RWPE2 (cell line): ENCODE measurements around the gene ARPC1A.

Experiments used
- ATAC-seq: fragments of 200-7000 bp; cut with Tn5 transposase; 3 replicates; pipeline ENCODE4 v1.9.1; 2021; ENCODE audit warnings: low read depth
- DNase-seq: peaks from one replicate; pipeline ENCODE4 v3.0.0-alpha.2; 2020; ENCODE audit warnings: low spot score
- H3K27ac ChIP-seq: fragments of 450-650 bp; 2 replicates; pipeline ENCODE4 v1.5.1; 2017; ENCODE audit warnings: mild to moderate bottlenecking; ENCODE audit not compliant: poor library complexity, severe bottlenecking
- H3K27me3 ChIP-seq: fragments of 250-450 bp; sonication (Bioruptor Pico); 2 replicates; pipeline ENCODE4 v1.5.1; 2021; ENCODE audit warnings: mild to moderate bottlenecking, moderate library complexity; ENCODE audit not compliant: insufficient read depth, poor library complexity, severe bottlenecking
- H3K36me3 ChIP-seq: fragments of 250-450 bp; sonication (Bioruptor Pico); 2 replicates; pipeline ENCODE4 v1.5.1; 2020; ENCODE audit warnings: low read depth, mild to moderate bottlenecking, moderate library complexity
- H3K4me1 ChIP-seq: fragments of 250-450 bp; sonication (Bioruptor Pico); 2 replicates; pipeline ENCODE4 v1.5.1; 2021; ENCODE audit warnings: mild to moderate bottlenecking, moderate library complexity; ENCODE audit not compliant: insufficient read depth, poor library complexity, severe bottlenecking
- H3K4me3 ChIP-seq: fragments of 250-450 bp; sonication (Bioruptor Pico); 2 replicates; pipeline ENCODE4 v1.5.1; 2021; ENCODE audit warnings: mild to moderate bottlenecking, moderate library complexity; ENCODE audit not compliant: severe bottlenecking
- H3K9me3 ChIP-seq: fragments of 250-450 bp; sonication (Bioruptor Pico); 2 replicates; pipeline ENCODE4 v1.5.1; 2021; ENCODE audit warnings: mild to moderate bottlenecking, moderate library complexity; ENCODE audit not compliant: severe bottlenecking
- TF ChIP-seq, protein P1 (sequence below): fragments of 450-650 bp; IDR thresholded peaks from one replicate; pipeline ENCODE4 v1.5.1; 2017; ENCODE audit warnings: mild to moderate bottlenecking, moderate library complexity; ENCODE audit not compliant: poor library complexity, severe bottlenecking

Gene ARPC1A

DNA sequence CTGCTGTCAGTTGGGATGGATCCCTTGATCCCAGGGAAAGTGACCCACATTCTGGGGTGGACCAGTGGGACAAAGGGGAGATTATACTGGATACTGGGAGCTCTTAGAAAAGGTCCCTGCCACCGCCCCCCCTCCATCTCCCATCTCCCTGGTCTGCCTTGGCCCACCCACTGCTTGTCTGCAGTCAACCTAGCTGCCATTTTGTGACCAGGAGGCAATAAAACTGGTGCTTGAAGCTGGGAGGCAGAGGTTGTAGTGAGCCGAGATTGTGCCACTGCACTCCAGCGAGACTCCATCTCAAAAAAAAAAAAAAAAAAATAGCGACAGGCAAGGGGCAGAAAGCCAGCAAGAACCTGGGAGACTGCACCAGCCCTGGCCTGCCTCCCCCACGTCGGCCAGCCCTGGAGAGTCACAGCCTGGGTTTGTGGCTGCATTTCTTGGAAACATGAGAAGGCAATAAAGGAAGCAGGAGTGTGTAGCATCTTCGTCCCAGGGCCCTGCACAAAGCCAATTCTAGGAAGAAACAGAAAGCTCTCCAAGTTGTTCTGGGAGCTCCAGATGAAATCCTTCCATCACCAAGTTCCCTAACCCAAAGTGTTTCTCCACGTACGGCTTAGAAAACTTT, 44.2 kb downstream of the ARPC1A start:
- Histone ChIP-seq H3K9me3 (no peaks in the 10 kb centered on the region), H3K4me3 (no peak overlapping the region), H3K36me3 (peaks cover 26% of the 10 kb centered on the region), H3K4me1 (peaks cover 20% of the 10 kb centered on the region), H3K27ac (peak overlapping the region; percentile 33), H3K27me3 (no peaks in the 10 kb centered on the region)
- TF ChIP-seq, protein P1, sequence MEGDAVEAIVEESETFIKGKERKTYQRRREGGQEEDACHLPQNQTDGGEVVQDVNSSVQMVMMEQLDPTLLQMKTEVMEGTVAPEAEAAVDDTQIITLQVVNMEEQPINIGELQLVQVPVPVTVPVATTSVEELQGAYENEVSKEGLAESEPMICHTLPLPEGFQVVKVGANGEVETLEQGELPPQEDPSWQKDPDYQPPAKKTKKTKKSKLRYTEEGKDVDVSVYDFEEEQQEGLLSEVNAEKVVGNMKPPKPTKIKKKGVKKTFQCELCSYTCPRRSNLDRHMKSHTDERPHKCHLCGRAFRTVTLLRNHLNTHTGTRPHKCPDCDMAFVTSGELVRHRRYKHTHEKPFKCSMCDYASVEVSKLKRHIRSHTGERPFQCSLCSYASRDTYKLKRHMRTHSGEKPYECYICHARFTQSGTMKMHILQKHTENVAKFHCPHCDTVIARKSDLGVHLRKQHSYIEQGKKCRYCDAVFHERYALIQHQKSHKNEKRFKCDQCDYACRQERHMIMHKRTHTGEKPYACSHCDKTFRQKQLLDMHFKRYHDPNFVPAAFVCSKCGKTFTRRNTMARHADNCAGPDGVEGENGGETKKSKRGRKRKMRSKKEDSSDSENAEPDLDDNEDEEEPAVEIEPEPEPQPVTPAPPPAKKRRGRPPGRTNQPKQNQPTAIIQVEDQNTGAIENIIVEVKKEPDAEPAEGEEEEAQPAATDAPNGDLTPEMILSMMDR, result no peak
- no peak for DNase-seq
- no peak for ATAC-seq

DNA sequence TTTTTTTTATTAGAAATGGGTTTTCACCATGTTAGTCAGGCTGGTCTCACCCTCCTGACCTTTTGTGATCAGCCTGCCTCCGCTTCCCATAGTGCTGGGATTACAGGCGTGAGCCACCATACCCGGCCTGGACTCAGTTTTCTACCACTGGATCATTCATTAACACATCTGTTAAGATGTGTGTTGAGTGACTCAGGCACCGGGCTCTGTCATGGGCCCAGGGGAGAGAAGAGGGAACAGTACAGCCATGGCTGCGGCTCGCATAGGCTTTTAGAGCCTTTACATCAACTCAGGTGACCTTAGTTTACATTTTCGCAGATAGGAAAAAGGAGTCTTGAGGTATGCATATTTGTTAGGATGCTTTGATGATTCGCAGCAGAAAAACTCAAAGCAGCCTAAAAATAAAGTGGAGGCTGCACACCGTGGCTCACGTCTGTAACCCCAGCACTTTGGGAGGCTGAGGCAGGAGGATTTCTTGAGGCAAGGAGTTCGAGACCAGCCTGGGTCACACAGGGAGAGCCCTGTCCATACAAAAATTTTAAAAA, 45.8 kb downstream of the ARPC1A start:
- Histone ChIP-seq H3K27ac (peak overlapping the region; percentile 38), H3K36me3 (peaks cover 15% of the 10 kb centered on the region), H3K27me3 (no peaks in the 10 kb centered on the region), H3K9me3 (no peaks in the 10 kb centered on the region), H3K4me3 (no peak overlapping the region), H3K4me1 (peaks cover 20% of the 10 kb centered on the region)
- DNase-seq (no peak), ATAC-seq (no peak)
- TF ChIP-seq, protein P1, result no peak

DNA sequence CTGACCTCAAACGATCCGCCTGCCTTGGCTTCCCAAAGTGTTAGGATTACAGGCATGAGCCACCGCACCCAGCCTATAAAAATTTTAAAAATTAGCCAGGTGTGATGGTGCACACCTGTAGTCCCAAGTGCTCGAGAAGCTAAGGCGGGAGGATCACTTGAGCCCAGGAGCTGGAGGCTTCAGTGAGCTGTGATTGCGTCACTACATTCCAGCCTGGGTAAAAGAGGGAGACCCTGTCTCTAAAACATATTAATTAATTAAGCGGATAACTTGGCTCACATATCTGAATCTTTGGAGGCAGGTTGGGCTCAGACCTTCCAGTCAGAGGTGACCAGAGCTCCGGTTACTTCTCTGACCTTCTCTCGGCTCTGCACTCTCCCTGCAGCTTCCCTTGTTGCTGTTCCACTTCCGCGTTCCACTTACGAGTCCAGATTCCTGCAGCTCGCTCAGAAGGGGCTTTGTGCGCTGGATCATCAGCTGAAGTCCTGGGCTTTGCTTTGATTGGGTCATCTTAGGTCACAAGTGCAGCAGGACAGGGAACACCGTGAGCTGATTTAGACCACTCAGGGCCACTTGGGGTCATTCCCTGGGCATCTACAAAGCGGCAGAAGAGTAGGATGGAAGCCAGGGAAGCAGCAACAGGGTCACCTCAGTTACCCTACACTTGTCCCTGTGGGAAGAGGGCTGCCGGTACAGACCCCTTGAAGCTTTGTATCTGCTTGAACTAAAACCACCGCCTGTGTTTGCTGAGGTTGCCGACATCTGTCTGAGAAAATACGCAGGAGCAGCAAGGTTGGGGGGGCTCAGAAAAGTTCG, 46.8 kb downstream of the ARPC1A start:
- peaks cover 8% of the 10 kb centered on the region for H3K36me3 ChIP-seq
- no peaks in the 10 kb centered on the region for H3K27me3 ChIP-seq
- H3K4me1 ChIP-seq, result peaks cover 20% of the 10 kb centered on the region
- no peaks in the 10 kb centered on the region for H3K9me3 ChIP-seq
- H3K4me3 ChIP-seq, result no peak overlapping the region
- ATAC-seq (peak; percentile 5; the same call in 1 of the 3 replicates), DNase-seq (no peak)
- peak overlapping the region; percentile 38 for H3K27ac ChIP-seq
- TF ChIP-seq, protein P1, result no peak

DNA sequence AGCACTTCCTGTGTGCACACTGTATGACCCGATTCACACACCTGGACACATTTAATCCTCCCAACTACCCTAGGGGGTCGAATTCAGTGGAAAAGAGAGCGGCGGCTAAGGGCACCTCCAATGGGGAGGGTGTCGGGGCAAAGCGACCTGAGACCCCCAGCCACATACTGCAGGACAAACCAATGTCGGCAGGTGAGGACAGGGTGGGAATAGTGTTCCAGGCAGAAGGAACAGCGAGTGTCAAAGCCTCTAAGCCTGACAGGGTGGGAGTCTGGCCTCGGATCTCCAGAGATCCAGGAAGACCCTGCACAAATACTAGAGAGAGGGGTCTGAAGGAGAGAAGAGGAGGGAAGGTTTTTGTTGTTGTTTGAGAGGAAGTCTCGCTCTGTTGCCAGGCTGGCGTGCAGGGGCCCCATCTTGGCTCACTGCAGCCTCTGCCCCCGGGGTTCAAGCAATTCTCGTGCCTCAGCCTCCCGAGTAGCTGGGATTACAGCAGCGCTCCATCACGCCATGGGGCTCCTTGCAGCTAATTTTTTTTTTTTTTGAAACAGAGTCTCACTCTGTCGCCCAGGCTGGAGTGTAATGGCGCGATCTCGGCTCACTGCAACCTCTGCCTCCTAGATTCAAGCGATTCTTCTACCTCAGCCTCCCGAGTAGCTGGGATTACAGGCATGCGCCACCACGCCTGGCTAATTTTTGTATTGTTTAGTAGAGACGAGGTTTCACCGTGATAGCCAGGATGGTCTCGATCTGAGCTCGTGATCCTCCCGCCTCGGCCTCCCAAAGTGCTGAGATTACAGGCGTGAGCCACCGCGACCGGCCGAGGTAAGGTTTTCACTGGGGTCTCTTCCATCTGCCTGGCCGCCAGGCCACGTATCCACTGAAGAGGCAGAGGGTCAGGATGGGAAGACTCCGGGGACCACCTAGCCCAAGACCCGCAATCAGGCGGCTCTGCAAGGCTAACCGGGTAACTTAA, 47.7 kb downstream of the ARPC1A start:
- Histone ChIP-seq H3K4me1 (peaks cover 20% of the 10 kb centered on the region), H3K9me3 (no peaks in the 10 kb centered on the region), H3K27ac (peak overlapping the region; percentile 87), H3K4me3 (no peak overlapping the region), H3K27me3 (no peaks in the 10 kb centered on the region), H3K36me3 (peaks cover 17% of the 10 kb centered on the region)
- DNase-seq (no peak), ATAC-seq (no peak)
- TF ChIP-seq, protein P1, result no peak
